BLaER1 treated with 17β-estradiol and CSF1 and Interleukin-3, amounts not matched to agents 10 nM and 100 nM (cell line): Measurements from ENCODE around the gene KCNJ12.
"Not testable (repeated sequence)": the region's sequence is repeated elsewhere in the genome, so short reads cannot be mapped to it uniquely, and the experiment has no call there.

Experiments
- H3K27ac ChIP-seq, 11 experiments: shearing (Covaris generic); formaldehyde crosslinking; 2 replicates each; pipeline ENCODE4 v1.8.1; 2022
- H3K27me3 ChIP-seq, 11 experiments: shearing (Covaris generic); formaldehyde crosslinking; 2 replicates each; pipeline ENCODE4 v1.8.1; 2022
- H3K36me3 ChIP-seq, 11 experiments: shearing (Covaris generic); formaldehyde crosslinking; 2 replicates each; pipeline ENCODE4 v1.8.1; 2022
- H3K4me1 ChIP-seq, 10 experiments: shearing (Covaris generic); formaldehyde crosslinking; 2 replicates each; pipeline ENCODE4 v1.8.1; 2022
- H3K4me2 ChIP-seq, 11 experiments: shearing (Covaris generic); formaldehyde crosslinking; 2 replicates each; pipeline ENCODE4 v1.8.1; 2022
- H3K4me3 ChIP-seq, 10 experiments: shearing (Covaris generic); formaldehyde crosslinking; 2 replicates each; pipeline ENCODE4 v1.8.1; 2022
- H3K9ac ChIP-seq, 11 experiments: shearing (Covaris generic); formaldehyde crosslinking; 2 replicates each; pipeline ENCODE4 v1.8.1; 2022
- H3K9me3 ChIP-seq, 11 experiments: shearing (Covaris generic); formaldehyde crosslinking; replicated peaks in 1 of 11; 2 replicates each; pipeline ENCODE4 v1.8.1; 2022
- H4K20me1 ChIP-seq, 11 experiments: shearing (Covaris generic); formaldehyde crosslinking; 2 replicates each; pipeline ENCODE4 v1.8.1; 2022
- Cebpa-rat ChIP-seq, 11 experiments: shearing (Covaris generic); IDR thresholded peaks; 2 replicates each; pipeline ENCODE4 v1.8.1; 2022

Gene KCNJ12

GRCh38 chr17:21397341-21398190 is 21.4 kb downstream of the KCNJ12 start:
- H3K9ac ChIP-seq, result peak overlapping the region in 1 of 11 experiments; percentile 33; a peak in 1 of 22 replicates
- H4K20me1 ChIP-seq, result peaks cover 0 to 100% (median 21%) of the 10 kb centered on the region in 11 experiments; a peak in 14 of 22 replicates
- H3K27ac ChIP-seq, result peak overlapping the region in 2 of 11 experiments; percentile 21 to 28; a peak in 2 of 22 replicates
- H3K4me1 ChIP-seq, result peaks cover 7 to 74% (median 50%) of the 10 kb centered on the region in 10 experiments
- peaks cover 0 to 59% (median 0%) of the 10 kb centered on the region in 11 experiments; a peak in 12 of 22 replicates for H3K36me3 ChIP-seq
- H3K4me3 ChIP-seq, result no peak overlapping the region
- H3K27me3 ChIP-seq, result no peaks in the 10 kb centered on the region
- H3K4me2 ChIP-seq, result no peak overlapping the region
- TF ChIP-seq Cebpa-rat (IDR thresholded peaks at IDR 0.05), result no peak
- H3K9me3 ChIP-seq, result no peaks in the 10 kb centered on the region

- Histone ChIP-seq H3K9me3 (no peaks in the 10 kb centered on the region), H3K27me3 (no peaks in the 10 kb centered on the region), H3K4me2 (no peak overlapping the region), H3K4me1 (peaks cover 12 to 80% (median 53%) of the 10 kb centered on the region in 10 experiments), H4K20me1 (peaks cover 0 to 100% (median 10%) of the 10 kb centered on the region in 11 experiments; a peak in 13 of 22 replicates), H3K36me3 (peaks cover 0 to 46% (median 0%) of the 10 kb centered on the region in 11 experiments; a peak in 12 of 22 replicates), H3K4me3 (no peak overlapping the region), H3K27ac (no peak overlapping the region; a peak in 1 of 22 replicates), H3K9ac (0 out of 22 replicates have a peak overlapping the region, but pooled peaks of 1 of the 11 experiments have one; percentile 27)
- TF ChIP-seq Cebpa-rat (IDR thresholded peaks at IDR 0.05), result no peak
These were observed 23.5 kb downstream of the KCNJ12 start for GRCh38 chr17:21399474-21400186.

GRCh38 chr17:21400187-21400569 is 24.0 kb downstream of the KCNJ12 start:
- H3K27me3 ChIP-seq, H3K9me3 ChIP-seq, H3K9ac ChIP-seq, H3K27ac ChIP-seq, H3K4me2 ChIP-seq, H3K4me3 ChIP-seq: not testable (repeated sequence)
- peaks cover 18 to 86% (median 59%) of the 10 kb centered on the region in 10 experiments for H3K4me1 ChIP-seq
- peaks cover 0 to 100% (median 10%) of the 10 kb centered on the region in 11 experiments; a peak in 12 of 22 replicates for H4K20me1 ChIP-seq
- peaks cover 0 to 43% (median 0%) of the 10 kb centered on the region in 11 experiments; a peak in 11 of 22 replicates for H3K36me3 ChIP-seq

- Histone ChIP-seq H3K27ac (peak overlapping the region in 2 of 11 experiments; percentile 5 to 35; a peak in 4 of 22 replicates), H4K20me1 (peaks cover 0 to 100% (median 6%) of the 10 kb centered on the region in 11 experiments; a peak in 12 of 22 replicates), H3K4me2 (peak overlapping the region in 5 of 11 experiments; percentile 1 to 48 (median 32); a peak in 8 of 22 replicates), H3K4me1 (peaks cover 26 to 88% (median 62%) of the 10 kb centered on the region in 10 experiments), H3K9me3 (no peaks in the 10 kb centered on the region), H3K36me3 (peaks cover 0 to 37% (median 0%) of the 10 kb centered on the region in 11 experiments; a peak in 11 of 22 replicates), H3K9ac (peak overlapping the region in 2 of 11 experiments; percentile 32 to 41; a peak in 1 of 22 replicates), H3K27me3 (no peaks in the 10 kb centered on the region), H3K4me3 (no peak overlapping the region)
- TF ChIP-seq Cebpa-rat (IDR thresholded peaks at IDR 0.05), result no peak
These were observed 24.8 kb downstream of the KCNJ12 start for GRCh38 chr17:21400816-21401593.

- Histone ChIP-seq H3K4me1 (peaks cover 26 to 76% (median 53%) of the 10 kb centered on the region in 10 experiments), H3K4me2 (peak overlapping the region in 6 of 11 experiments; percentile 3 to 44 (median 26); a peak in 6 of 22 replicates), H3K36me3 (peaks cover 0 to 28% (median 0%) of the 10 kb centered on the region in 11 experiments; a peak in 11 of 22 replicates), H3K9ac (peak overlapping the region in 3 of 11 experiments; percentile 0 to 57 (median 34); a peak in 2 of 22 replicates), H3K27ac (peak overlapping the region in 6 of 11 experiments; percentile 0 to 41 (median 17); a peak in 7 of 22 replicates), H4K20me1 (peaks cover 0 to 91% (median 6%) of the 10 kb centered on the region in 11 experiments; a peak in 12 of 22 replicates)
- H3K27me3 ChIP-seq, H3K4me3 ChIP-seq, H3K9me3 ChIP-seq: not testable (repeated sequence)
These were observed 26.0 kb downstream of the KCNJ12 start for GRCh38 chr17:21402166-21402571.

- H3K9ac ChIP-seq, H3K4me3 ChIP-seq, H3K27me3 ChIP-seq, H3K9me3 ChIP-seq, H3K4me2 ChIP-seq: not testable (repeated sequence)
- Histone ChIP-seq H3K4me1 (peaks cover 26 to 71% (median 48%) of the 10 kb centered on the region in 10 experiments), H3K27ac (peak overlapping the region in 2 of 11 experiments; percentile 7 to 41; a peak in 1 of 22 replicates), H4K20me1 (peaks cover 0 to 83% (median 5%) of the 10 kb centered on the region in 11 experiments; a peak in 11 of 22 replicates), H3K36me3 (peaks cover 0 to 22% (median 0%) of the 10 kb centered on the region in 11 experiments; a peak in 10 of 22 replicates)
These were observed 26.8 kb downstream of the KCNJ12 start for GRCh38 chr17:21402926-21403325.

GRCh38 chr17:21404106-21404505 is 27.9 kb downstream of the KCNJ12 start:
- Histone ChIP-seq H4K20me1 (peaks cover 0 to 79% (median 0%) of the 10 kb centered on the region in 11 experiments; a peak in 10 of 22 replicates), H3K27ac (peak overlapping the region in 3 of 11 experiments; percentile 70 to 77 (median 73); a peak in 5 of 22 replicates), H3K36me3 (peaks cover 0 to 17% (median 0%) of the 10 kb centered on the region in 11 experiments; a peak in 8 of 22 replicates), H3K4me2 (peak overlapping the region in 8 of 11 experiments; percentile 48 to 75 (median 70); a peak in 12 of 22 replicates), H3K4me1 (peaks cover 26 to 64% (median 47%) of the 10 kb centered on the region in 10 experiments)
- H3K9me3 ChIP-seq, H3K4me3 ChIP-seq, H3K27me3 ChIP-seq, H3K9ac ChIP-seq: not testable (repeated sequence)

- peak overlapping the region; percentile 48 to 75 (median 68); a peak in 20 of 22 replicates for H3K4me2 ChIP-seq
- peaks cover 0 to 79% (median 0%) of the 10 kb centered on the region in 11 experiments; a peak in 10 of 22 replicates for H4K20me1 ChIP-seq
- peak overlapping the region in 5 of 11 experiments; percentile 47 to 67 (median 51); a peak in 8 of 22 replicates for H3K9ac ChIP-seq
- H3K27ac ChIP-seq, result peak overlapping the region in 9 of 11 experiments; percentile 50 to 77 (median 65); a peak in 14 of 22 replicates
- H3K36me3 ChIP-seq, result peaks cover 0 to 18% (median 1%) of the 10 kb centered on the region in 11 experiments; a peak in 7 of 22 replicates
- H3K9me3 ChIP-seq, H3K27me3 ChIP-seq, H3K4me3 ChIP-seq: not testable (repeated sequence)
- peaks cover 26 to 59% (median 46%) of the 10 kb centered on the region in 10 experiments for H3K4me1 ChIP-seq
These were observed 28.4 kb downstream of the KCNJ12 start for GRCh38 chr17:21404539-21404938.

- H3K27ac ChIP-seq, result peak overlapping the region in 10 of 11 experiments; percentile 50 to 77 (median 64); a peak in 19 of 22 replicates
- peak overlapping the region; percentile 48 to 75 (median 68) for H3K4me2 ChIP-seq
- H3K9me3 ChIP-seq, H3K27me3 ChIP-seq, H3K4me3 ChIP-seq: not testable (repeated sequence)
- H3K9ac ChIP-seq, result peak overlapping the region in 8 of 11 experiments; percentile 31 to 67 (median 50); a peak in 13 of 22 replicates
- H4K20me1 ChIP-seq, result peaks cover 0 to 79% (median 0%) of the 10 kb centered on the region in 11 experiments; a peak in 9 of 22 replicates
- peaks cover 26 to 53% (median 46%) of the 10 kb centered on the region in 10 experiments for H3K4me1 ChIP-seq
- H3K36me3 ChIP-seq, result peaks cover 0 to 24% (median 7%) of the 10 kb centered on the region in 11 experiments; a peak in 8 of 22 replicates
These were observed 29.0 kb downstream of the KCNJ12 start for GRCh38 chr17:21404956-21405731.

GRCh38 chr17:21405904-21406400 is 29.8 kb downstream of the KCNJ12 start:
- not testable (repeated sequence) for H3K9me3 ChIP-seq, H3K4me3 ChIP-seq, H3K27me3 ChIP-seq
- peaks cover 26 to 49% (median 41%) of the 10 kb centered on the region in 10 experiments for H3K4me1 ChIP-seq
- H4K20me1 ChIP-seq, result peaks cover 0 to 71% (median 0%) of the 10 kb centered on the region in 11 experiments; a peak in 6 of 22 replicates
- H3K4me2 ChIP-seq, result peak overlapping the region; percentile 48 to 75 (median 68); a peak in 17 of 22 replicates
- peak overlapping the region in 7 of 11 experiments; percentile 54 to 77 (median 70); a peak in 11 of 22 replicates for H3K27ac ChIP-seq
- H3K9ac ChIP-seq, result peak overlapping the region in 2 of 11 experiments; percentile 26 to 57; a peak in 1 of 22 replicates
- peaks cover 0 to 27% (median 10%) of the 10 kb centered on the region in 11 experiments; a peak in 9 of 22 replicates for H3K36me3 ChIP-seq
